Fibroblast of lung (primary cell): ENCODE data around the gene EIF3F. TPM values are rescaled to one million over a fixed set of nuclear protein-coding genes. Genes with fewer than 3 reads are reported as not detected.
A peak's percentile ranks its signal among the peaks of the same experiment; 100 is the strongest.

ENCODE experiments used
- DNase-seq, 2 donors: peaks; one replicate each; pipeline versions ENCODE4 v3.0.0 to v3.0.0-alpha.2; 2010; ENCODE audit warnings: low read depth in 2 of 2
- H2AFZ ChIP-seq: 2 replicates; pipeline ENCODE4 v1.5.1; 2012; ENCODE audit warnings: low read length, control low read depth, inconsistent platforms
- H3K27ac ChIP-seq: 2 replicates; pipeline ENCODE4 v1.5.1; 2011; ENCODE audit warnings: low read length, control low read depth; ENCODE audit not compliant: insufficient read depth
- H3K27me3 ChIP-seq: 2 replicates; pipeline ENCODE4 v1.5.1; 2011; ENCODE audit warnings: mild to moderate bottlenecking, low read length; ENCODE audit not compliant: control insufficient read depth, insufficient read depth
- H3K36me3 ChIP-seq: 2 replicates; pipeline ENCODE4 v1.5.1; 2011; ENCODE audit warnings: low read length; ENCODE audit not compliant: control insufficient read depth, insufficient read depth
- H3K4me1 ChIP-seq: 2 replicates; pipeline ENCODE4 v1.5.1; 2011; ENCODE audit warnings: low read length; ENCODE audit not compliant: control insufficient read depth, insufficient read depth; ENCODE audit errors: extremely low read depth
- H3K4me2 ChIP-seq: 2 replicates; pipeline ENCODE4 v1.5.1; 2011; ENCODE audit warnings: low read length, control low read depth; ENCODE audit not compliant: insufficient read depth; ENCODE audit errors: extremely low read depth
- H3K4me3 ChIP-seq, 4 experiments: fragments of 200-600 bp in 1 of 4; sonication (generic) in 1 of 4; replicated peaks in 1 of 4; 2 replicates each; pipeline ENCODE4 v1.5.1; 2011 to 2016; ENCODE audit warnings: low read length in 4 of 4, low read depth in 3 of 4, mild to moderate bottlenecking in 3 of 4, control low read depth in 2 of 4, inconsistent platforms in 1 of 4, mixed read lengths in 1 of 4; ENCODE audit not compliant: insufficient read depth in 1 of 4; ENCODE audit errors: control extremely low read depth in 1 of 4
- H3K79me2 ChIP-seq: 2 replicates; pipeline ENCODE4 v1.5.1; 2012; ENCODE audit warnings: mild to moderate bottlenecking, low read length, inconsistent platforms; ENCODE audit not compliant: control insufficient read depth, insufficient read depth
- H3K9ac ChIP-seq: 2 replicates; pipeline ENCODE4 v1.5.1; 2011; ENCODE audit warnings: mild to moderate bottlenecking, low read length, control low read depth; ENCODE audit not compliant: insufficient read depth
- H3K9me3 ChIP-seq: 2 replicates; pipeline ENCODE4 v1.5.1; 2012; ENCODE audit warnings: low read depth, low read length; ENCODE audit not compliant: control insufficient read depth, insufficient read depth
- H4K20me1 ChIP-seq: 2 replicates; pipeline ENCODE4 v1.5.1; 2011; ENCODE audit warnings: low read length; ENCODE audit not compliant: control insufficient read depth, insufficient read depth; ENCODE audit errors: extremely low read depth
- EZH2 ChIP-seq: IDR thresholded peaks from 2 replicates; pipeline ENCODE4 v1.5.1; 2012; ENCODE audit warnings: low read length, control low read depth, mild to moderate bottlenecking; ENCODE audit errors: missing control alignments
- polyA plus RNA-seq, 2 donors: library from polyadenylated mRNA; depleted of rRNA in 1 of 2; stranded (reverse) in 1 of 2; unstranded in 1 of 2; fragments of >200 nt; gene quantifications; 2 replicates each; pipeline ENCODE4 v1.2.1, GENCODE V29; 2011 to 2012; ENCODE audit warnings: missing spikeins in 1 of 2
- total RNA-seq: library from RNA; depleted of rRNA; stranded (reverse); fragments of >200 nt; gene quantifications from 2 replicates; pipeline ENCODE4 v1.2.1, GENCODE V29; 2014
- TF ChIP-seq, protein P1 (sequence below), 2 donors: IDR thresholded peaks in 1 of 2; conservative IDR thresholded peaks in 1 of 2; 1 replicate in 1 of 2; 2 replicates in 1 of 2; pipeline ENCODE4 v1.5.1; 2011 to 2012; ENCODE audit warnings: low read length in 2 of 2, control low read depth in 1 of 2, inconsistent platforms in 1 of 2, low read depth in 1 of 2, mild to moderate bottlenecking in 1 of 2

The EIF3F gene
- total and polyA plus RNA-seq, 2 donors (not counting 1 experiment from before 2014, with no cell fraction given), result 303 to 323 TPM

DNA sequence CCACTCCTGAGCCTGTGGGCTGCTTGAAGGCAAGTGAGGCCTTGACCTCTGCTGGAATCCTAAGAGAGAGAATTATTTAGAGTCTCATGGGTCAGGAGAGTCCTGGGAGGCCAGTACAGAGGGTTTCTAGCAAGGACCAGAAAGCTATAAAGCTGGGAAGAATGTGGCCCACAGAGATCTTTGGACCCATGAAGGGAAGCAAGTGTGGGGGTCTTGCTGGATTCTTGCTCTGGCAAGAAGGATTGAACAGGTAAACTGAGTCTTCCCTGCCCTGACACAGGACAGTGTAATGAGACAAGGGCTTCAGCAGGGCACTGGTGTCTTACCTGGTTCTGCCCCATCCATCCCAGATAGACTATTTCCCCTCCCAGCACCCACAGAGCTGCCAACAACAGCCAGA lies 18.4 kb downstream of the EIF3F start:
- no peak for DNase-seq
- no peaks in the 10 kb centered on the region for H4K20me1 ChIP-seq
- H3K4me2 ChIP-seq, result no peak overlapping the region
- TF ChIP-seq, protein P1, sequence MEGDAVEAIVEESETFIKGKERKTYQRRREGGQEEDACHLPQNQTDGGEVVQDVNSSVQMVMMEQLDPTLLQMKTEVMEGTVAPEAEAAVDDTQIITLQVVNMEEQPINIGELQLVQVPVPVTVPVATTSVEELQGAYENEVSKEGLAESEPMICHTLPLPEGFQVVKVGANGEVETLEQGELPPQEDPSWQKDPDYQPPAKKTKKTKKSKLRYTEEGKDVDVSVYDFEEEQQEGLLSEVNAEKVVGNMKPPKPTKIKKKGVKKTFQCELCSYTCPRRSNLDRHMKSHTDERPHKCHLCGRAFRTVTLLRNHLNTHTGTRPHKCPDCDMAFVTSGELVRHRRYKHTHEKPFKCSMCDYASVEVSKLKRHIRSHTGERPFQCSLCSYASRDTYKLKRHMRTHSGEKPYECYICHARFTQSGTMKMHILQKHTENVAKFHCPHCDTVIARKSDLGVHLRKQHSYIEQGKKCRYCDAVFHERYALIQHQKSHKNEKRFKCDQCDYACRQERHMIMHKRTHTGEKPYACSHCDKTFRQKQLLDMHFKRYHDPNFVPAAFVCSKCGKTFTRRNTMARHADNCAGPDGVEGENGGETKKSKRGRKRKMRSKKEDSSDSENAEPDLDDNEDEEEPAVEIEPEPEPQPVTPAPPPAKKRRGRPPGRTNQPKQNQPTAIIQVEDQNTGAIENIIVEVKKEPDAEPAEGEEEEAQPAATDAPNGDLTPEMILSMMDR (conservative IDR thresholded peaks at IDR 0.05 in 1 of 2, IDR thresholded peaks at IDR 0.05 in 1 of 2; ENCODE audit: low read depth in 1 of 2, low read length in 2 of 2), result no peak
- TF ChIP-seq EZH2, result no peak
- H3K79me2 ChIP-seq, result no peaks in the 10 kb centered on the region
- H3K27me3 ChIP-seq, result no peaks in the 10 kb centered on the region
- H3K4me3 ChIP-seq, result no peak overlapping the region
- no peaks in the 10 kb centered on the region for H3K36me3 ChIP-seq
- no peak overlapping the region for H3K9ac ChIP-seq
- H2AFZ ChIP-seq, result no peak overlapping the region
- no peak overlapping the region for H3K27ac ChIP-seq
- H3K9me3 ChIP-seq, result no peaks in the 10 kb centered on the region
- no peaks in the 10 kb centered on the region for H3K4me1 ChIP-seq

DNA sequence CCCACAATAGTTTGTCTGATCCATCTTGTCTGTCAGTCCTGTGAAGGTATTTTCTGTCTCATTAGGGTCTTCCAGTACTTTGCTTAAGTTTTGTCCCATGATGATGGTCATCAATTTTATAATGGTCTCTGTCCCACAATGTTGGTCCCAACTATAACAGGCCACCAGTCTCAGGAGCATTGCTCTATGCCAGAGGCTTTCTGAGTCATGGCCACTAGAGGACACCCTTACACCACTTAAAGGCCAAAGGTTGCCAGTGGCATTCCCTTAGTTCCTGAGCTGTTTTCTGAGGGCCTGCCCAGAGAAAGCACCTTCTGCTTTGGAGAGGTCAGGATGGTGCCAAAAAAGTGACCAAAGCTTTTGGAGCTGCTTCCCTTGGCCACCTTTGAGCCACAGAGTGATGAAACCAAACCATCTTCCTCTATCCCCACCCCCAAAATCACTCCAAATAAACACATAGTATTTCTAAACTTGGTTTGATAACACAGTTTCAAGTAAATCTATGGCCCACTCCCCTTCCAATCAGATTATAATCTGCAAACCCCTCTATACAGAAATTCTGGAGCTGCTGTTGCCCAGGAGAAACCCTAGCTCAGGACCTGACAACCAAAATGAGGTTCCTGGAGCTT lies 19.3 kb downstream of the EIF3F start:
- peaks cover under 1% of the 10 kb centered on the region for H3K4me1 ChIP-seq
- no peaks in the 10 kb centered on the region for H4K20me1 ChIP-seq
- no peak overlapping the region for H2AFZ ChIP-seq
- H3K27ac ChIP-seq, result no peak overlapping the region
- no peaks in the 10 kb centered on the region for H3K79me2 ChIP-seq
- H3K9me3 ChIP-seq, result no peaks in the 10 kb centered on the region
- H3K27me3 ChIP-seq, result no peaks in the 10 kb centered on the region
- H3K9ac ChIP-seq, result no peak overlapping the region
- H3K36me3 ChIP-seq, result no peaks in the 10 kb centered on the region
- H3K4me2 ChIP-seq, result no peak overlapping the region
- DNase-seq, result peak; percentile 53 to 76
- TF ChIP-seq, protein P1 (conservative IDR thresholded peaks at IDR 0.05 in 1 of 2, IDR thresholded peaks at IDR 0.05 in 1 of 2; ENCODE audit: low read depth in 1 of 2, low read length in 2 of 2), result peak; percentile 97 to 98
- no peak for TF ChIP-seq EZH2
- no peak overlapping the region for H3K4me3 ChIP-seq

DNA sequence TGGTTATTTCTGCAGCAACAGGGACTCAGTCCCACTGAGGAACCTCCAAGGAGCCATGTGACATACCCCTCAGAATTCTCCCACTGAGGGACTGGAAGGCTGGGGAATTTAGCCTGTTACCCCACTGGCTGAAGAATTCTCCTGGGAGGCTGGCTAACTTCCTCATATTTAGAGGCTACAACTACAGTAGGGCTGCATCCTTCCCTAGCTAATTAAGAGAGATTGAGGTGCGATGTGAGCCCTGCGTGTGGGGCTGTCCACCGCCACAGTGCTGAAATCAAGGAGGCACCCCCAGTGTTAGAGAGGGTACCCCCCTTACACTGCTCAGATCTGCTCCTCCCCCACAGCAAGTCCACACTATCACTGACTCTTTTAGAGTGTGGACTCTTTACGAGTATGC lies 21.1 kb downstream of the EIF3F start:
- Histone ChIP-seq H3K9ac (no peak overlapping the region), H3K4me3 (no peak overlapping the region), H3K79me2 (no peaks in the 10 kb centered on the region), H4K20me1 (no peaks in the 10 kb centered on the region), H3K27me3 (no peaks in the 10 kb centered on the region), H3K4me1 (peaks cover 2% of the 10 kb centered on the region), H2AFZ (no peak overlapping the region), H3K4me2 (no peak overlapping the region), H3K9me3 (no peaks in the 10 kb centered on the region), H3K27ac (no peak overlapping the region), H3K36me3 (no peaks in the 10 kb centered on the region)
- no peak for DNase-seq
- no peak for TF ChIP-seq EZH2
- TF ChIP-seq, protein P1 (conservative IDR thresholded peaks at IDR 0.05 in 1 of 2, IDR thresholded peaks at IDR 0.05 in 1 of 2; ENCODE audit: low read depth in 1 of 2, low read length in 2 of 2), result no peak
